Upper lobe of right lung (tissue), 1 donor: ENCODE measurements around the gene USP31. TPM values are rescaled to one million over a fixed set of nuclear protein-coding genes. Genes with fewer than 3 reads are reported as not detected.

Experiments used
- ATAC-seq: fragments of 200-7000 bp; cut with Tn5 transposase; one replicate; pipeline ENCODE4 v1.9.1; 2020; ENCODE audit warnings: mild to moderate bottlenecking, moderate library complexity
- DNase-seq: peaks from one replicate; pipeline ENCODE4 v3.0.0-alpha.2; 2020
- H3K27ac ChIP-seq: fragments of 200-600 bp; one replicate; pipeline ENCODE4 v1.8.0; 2022
- H3K27me3 ChIP-seq: fragments of 200-600 bp; one replicate; pipeline ENCODE4 v1.8.0; 2022; ENCODE audit warnings: mild to moderate bottlenecking
- H3K36me3 ChIP-seq: fragments of 200-600 bp; one replicate; pipeline ENCODE4 v1.8.0; 2022
- H3K4me1 ChIP-seq: fragments of 200-600 bp; one replicate; pipeline ENCODE4 v1.8.0; 2022
- H3K4me3 ChIP-seq: fragments of 200-600 bp; one replicate; pipeline ENCODE4 v1.8.0; 2022; ENCODE audit warnings: mild to moderate bottlenecking
- H3K9me3 ChIP-seq: fragments of 200-600 bp; one replicate; pipeline ENCODE4 v1.8.0; 2022
- intact Hi-C: fragments of 100-400 bp; cut with DNase I; formaldehyde crosslinking; loops from one replicate; pipeline ENCODE4 v1.11.0; 2022
- total RNA-seq: library from RNA; stranded (reverse); fragmentation: NEBNext Ultra II Directional; extraction: Animal tissue kit (Norgen Biotek cat#: 25700); gene quantifications from one replicate; pipeline ENCODE4 v1.2.1, GENCODE V29; 2021
- TF ChIP-seq, protein P1 (sequence below): fragments of 200-600 bp; IDR thresholded peaks from one replicate; pipeline ENCODE4 v1.8.0; 2022; ENCODE audit warnings: antibody characterized with exemption
- donor health status: DM: no; HTN: yes; CAD: no; lungs with severe emphysema.

The USP31 gene
- total RNA-seq, 1 donor from 2014 or later = 15.9 TPM

DNA sequence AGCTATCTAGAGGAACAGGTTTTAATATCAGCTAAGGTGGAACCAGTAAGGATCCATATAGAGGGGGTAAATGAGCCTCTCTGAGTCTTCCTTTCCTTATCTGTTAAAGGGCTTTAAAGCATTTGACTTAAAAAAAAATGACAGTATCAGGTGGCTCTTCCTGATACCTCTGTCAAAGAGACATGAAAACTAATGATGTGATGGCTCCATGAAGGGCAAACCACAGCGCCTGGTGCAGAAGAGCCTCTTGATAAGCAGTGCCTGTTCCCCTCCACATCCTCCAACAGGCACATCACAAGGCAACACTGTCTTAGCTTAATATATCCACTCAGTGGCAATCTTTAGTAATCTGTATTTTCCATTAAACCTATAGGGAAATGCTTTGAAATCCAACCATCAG is 68.9 kb downstream of the USP31 start:
- no peak for ATAC-seq
- intact Hi-C loops = no loop called here
- TF ChIP-seq, protein P1, sequence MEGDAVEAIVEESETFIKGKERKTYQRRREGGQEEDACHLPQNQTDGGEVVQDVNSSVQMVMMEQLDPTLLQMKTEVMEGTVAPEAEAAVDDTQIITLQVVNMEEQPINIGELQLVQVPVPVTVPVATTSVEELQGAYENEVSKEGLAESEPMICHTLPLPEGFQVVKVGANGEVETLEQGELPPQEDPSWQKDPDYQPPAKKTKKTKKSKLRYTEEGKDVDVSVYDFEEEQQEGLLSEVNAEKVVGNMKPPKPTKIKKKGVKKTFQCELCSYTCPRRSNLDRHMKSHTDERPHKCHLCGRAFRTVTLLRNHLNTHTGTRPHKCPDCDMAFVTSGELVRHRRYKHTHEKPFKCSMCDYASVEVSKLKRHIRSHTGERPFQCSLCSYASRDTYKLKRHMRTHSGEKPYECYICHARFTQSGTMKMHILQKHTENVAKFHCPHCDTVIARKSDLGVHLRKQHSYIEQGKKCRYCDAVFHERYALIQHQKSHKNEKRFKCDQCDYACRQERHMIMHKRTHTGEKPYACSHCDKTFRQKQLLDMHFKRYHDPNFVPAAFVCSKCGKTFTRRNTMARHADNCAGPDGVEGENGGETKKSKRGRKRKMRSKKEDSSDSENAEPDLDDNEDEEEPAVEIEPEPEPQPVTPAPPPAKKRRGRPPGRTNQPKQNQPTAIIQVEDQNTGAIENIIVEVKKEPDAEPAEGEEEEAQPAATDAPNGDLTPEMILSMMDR = no peak
- H3K27ac ChIP-seq = no peak overlapping the region
- H3K36me3 ChIP-seq = peaks cover 64% of the 10 kb centered on the region
- no peaks in the 10 kb centered on the region for H3K27me3 ChIP-seq
- no peak overlapping the region for H3K4me3 ChIP-seq
- H3K4me1 ChIP-seq = no peaks in the 10 kb centered on the region
- no peaks in the 10 kb centered on the region for H3K9me3 ChIP-seq
- DNase-seq = no peak

DNA sequence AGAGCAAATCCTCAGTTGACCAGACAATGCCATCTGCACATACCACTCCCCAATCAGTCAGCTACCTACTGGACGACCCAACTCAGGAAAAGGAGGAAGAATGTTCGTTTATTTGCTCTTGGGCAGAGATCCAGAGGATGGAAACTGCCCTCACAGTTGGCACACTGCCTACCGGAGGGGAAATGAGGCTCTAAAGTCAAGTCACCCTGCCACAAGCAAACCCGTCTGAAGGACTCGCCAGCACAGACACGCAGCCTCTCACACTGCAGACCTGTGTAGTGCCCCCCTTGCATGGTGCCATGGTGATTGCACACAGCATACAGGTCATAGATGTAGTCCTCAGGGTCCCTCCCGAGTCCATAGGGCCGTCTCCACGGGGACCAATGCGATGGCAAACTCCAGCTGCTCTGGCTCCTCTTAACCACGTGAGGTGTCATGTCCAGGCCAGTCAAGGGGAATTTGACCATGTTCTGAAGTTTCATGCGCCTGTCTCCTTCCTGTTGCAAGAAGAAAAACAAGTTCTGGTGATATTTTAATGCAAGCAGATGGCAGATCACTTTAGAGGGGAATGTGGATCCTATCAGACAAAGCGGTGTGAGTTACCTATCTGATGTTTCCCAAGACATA is 69.5 kb downstream of the USP31 start:
- H3K4me1 ChIP-seq = no peaks in the 10 kb centered on the region
- H3K4me3 ChIP-seq = no peak overlapping the region
- H3K27me3 ChIP-seq = no peaks in the 10 kb centered on the region
- ATAC-seq (peak; percentile 29), DNase-seq (no peak)
- no peaks in the 10 kb centered on the region for H3K9me3 ChIP-seq
- H3K27ac ChIP-seq = no peak overlapping the region
- intact Hi-C loops = no loop called here
- peaks cover 59% of the 10 kb centered on the region for H3K36me3 ChIP-seq
- TF ChIP-seq, protein P1 = no peak

DNA sequence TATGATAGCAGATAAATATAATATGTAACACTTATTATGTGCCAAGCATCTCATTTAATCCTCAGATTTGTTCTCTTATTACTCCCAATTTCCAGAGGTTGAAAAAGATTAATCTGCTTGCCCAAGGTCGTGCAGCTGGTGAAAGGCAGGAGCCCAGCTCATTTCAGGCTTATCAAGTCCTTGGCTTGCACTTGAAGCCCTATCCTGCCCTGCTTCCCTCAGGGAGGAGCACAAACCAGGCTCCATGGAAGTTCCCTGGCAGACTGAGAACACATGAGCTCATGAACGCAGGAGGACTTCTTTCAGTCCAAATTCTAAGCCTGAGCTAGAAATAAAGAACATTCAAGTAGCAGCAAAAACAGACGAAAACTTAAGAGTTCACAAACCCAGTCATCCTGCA is 74.8 kb downstream of the USP31 start:
- TF ChIP-seq, protein P1 = no peak
- ATAC-seq = no peak
- DNase-seq = no peak
- Histone ChIP-seq H3K9me3 (no peaks in the 10 kb centered on the region), H3K4me1 (peaks cover 10% of the 10 kb centered on the region), H3K4me3 (no peak overlapping the region), H3K27me3 (no peaks in the 10 kb centered on the region), H3K27ac (no peak overlapping the region), H3K36me3 (peaks cover 60% of the 10 kb centered on the region)
- intact Hi-C loops = no loop called here

DNA sequence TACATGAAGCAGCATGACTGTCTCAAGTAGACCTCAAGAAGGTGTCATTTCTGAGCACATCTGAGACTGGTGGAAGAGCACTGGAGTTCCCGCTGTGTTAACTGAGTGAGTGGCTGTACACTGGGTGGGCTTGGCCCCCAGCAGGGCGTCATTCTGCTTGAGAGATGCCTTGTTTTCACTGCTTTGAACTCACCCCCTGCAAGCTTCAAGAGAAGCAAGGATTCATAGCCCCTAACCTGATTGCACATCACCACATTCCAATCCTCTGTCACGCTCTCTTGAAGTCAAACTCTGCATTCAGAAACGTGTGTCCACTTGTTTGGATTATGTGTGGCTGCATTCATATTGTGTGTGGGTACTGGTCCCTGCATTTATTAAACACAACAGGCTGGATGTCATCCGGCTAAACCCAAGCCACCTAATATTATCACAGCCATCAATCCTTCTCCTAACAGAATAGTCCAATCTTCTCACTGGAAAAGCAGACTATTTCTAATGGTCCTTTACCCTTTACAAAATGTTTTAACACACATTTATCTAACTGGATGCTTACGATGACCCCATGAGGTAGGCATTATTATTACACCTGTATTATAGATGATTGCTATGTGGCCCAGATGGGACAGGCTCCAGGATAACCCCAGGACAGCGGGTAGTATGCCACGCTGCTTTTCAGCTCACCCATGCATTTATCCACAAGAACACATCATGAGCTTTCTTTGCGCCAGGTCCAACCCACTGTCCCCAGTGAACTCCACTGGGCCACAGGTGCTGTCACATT is 76.3 kb downstream of the USP31 start:
- Histone ChIP-seq H3K4me1 (peaks cover 10% of the 10 kb centered on the region), H3K36me3 (peaks cover 67% of the 10 kb centered on the region), H3K27ac (no peak overlapping the region), H3K9me3 (no peaks in the 10 kb centered on the region), H3K27me3 (no peaks in the 10 kb centered on the region), H3K4me3 (no peak overlapping the region)
- ATAC-seq (no peak), DNase-seq (no peak)
- intact Hi-C loops = no loop called here
- TF ChIP-seq, protein P1 = no peak

DNA sequence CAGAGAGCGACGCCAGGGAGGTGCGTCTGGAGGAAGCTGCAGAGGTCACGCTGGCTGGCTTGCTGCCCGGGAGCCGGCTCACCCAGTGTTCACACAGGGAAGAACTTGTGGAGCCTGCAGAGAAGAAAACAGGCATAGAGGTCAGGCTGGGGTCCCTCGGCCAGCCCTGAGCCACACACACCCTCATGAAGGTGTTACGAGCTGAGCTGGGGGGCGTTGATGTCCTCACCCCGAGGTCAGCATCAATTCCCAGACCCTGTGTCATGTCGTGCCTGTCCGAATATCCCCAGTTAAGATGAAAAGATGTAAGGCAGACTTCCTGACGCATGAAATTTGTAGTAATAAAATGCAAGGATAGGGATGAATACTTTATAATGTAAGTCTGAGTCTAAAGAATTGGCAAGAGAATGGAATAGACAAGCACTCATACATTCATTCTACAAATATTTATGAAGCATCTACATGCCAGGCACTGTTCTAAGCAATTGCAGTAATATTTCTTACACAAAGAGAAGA is 77.1 kb downstream of the USP31 start:
- Histone ChIP-seq H3K4me1 (peaks cover 10% of the 10 kb centered on the region), H3K9me3 (no peaks in the 10 kb centered on the region), H3K27me3 (no peaks in the 10 kb centered on the region), H3K27ac (no peak overlapping the region), H3K4me3 (no peak overlapping the region), H3K36me3 (peaks cover 72% of the 10 kb centered on the region)
- TF ChIP-seq, protein P1 = no peak
- peak; percentile 50 for ATAC-seq
- DNase-seq = peak; percentile 72
- intact Hi-C loops = no loop called here
